Adipocyte (in vitro differentiated cells): ENCODE results near the gene SLC48A1.

ENCODE experiments used
- DNase-seq: peaks from one replicate; pipeline ENCODE4 v3.0.0-alpha.2; 2015; ENCODE audit warnings: low read depth
- H3K27me3 ChIP-seq: replicated peaks from 2 replicates; pipeline ENCODE4 v1.7.0; 2013; ENCODE audit warnings: mild to moderate bottlenecking, low read length, moderate library complexity; ENCODE audit not compliant: control insufficient read depth, insufficient read depth
- H3K36me3 ChIP-seq: 2 replicates; pipeline ENCODE4 v1.7.0; 2013; ENCODE audit warnings: low read length, mild to moderate bottlenecking, moderate library complexity; ENCODE audit not compliant: control insufficient read depth, insufficient read depth, severe bottlenecking
- H3K4me1 ChIP-seq: 2 replicates; pipeline ENCODE4 v1.7.0; 2013; ENCODE audit warnings: mild to moderate bottlenecking, low read length, moderate library complexity; ENCODE audit not compliant: control insufficient read depth, insufficient read depth
- H3K4me3 ChIP-seq: 2 replicates; pipeline ENCODE4 v1.7.0; 2013; ENCODE audit warnings: mild to moderate bottlenecking, low read length, moderate library complexity
- H3K9ac ChIP-seq: 2 replicates; pipeline ENCODE4 v1.7.0; 2013; ENCODE audit warnings: mild to moderate bottlenecking, low read length, moderate library complexity
- H3K9me3 ChIP-seq: 2 replicates; pipeline ENCODE4 v1.7.0; 2013; ENCODE audit warnings: mild to moderate bottlenecking, low read length, moderate library complexity; ENCODE audit not compliant: control insufficient read depth

Gene SLC48A1

DNA sequence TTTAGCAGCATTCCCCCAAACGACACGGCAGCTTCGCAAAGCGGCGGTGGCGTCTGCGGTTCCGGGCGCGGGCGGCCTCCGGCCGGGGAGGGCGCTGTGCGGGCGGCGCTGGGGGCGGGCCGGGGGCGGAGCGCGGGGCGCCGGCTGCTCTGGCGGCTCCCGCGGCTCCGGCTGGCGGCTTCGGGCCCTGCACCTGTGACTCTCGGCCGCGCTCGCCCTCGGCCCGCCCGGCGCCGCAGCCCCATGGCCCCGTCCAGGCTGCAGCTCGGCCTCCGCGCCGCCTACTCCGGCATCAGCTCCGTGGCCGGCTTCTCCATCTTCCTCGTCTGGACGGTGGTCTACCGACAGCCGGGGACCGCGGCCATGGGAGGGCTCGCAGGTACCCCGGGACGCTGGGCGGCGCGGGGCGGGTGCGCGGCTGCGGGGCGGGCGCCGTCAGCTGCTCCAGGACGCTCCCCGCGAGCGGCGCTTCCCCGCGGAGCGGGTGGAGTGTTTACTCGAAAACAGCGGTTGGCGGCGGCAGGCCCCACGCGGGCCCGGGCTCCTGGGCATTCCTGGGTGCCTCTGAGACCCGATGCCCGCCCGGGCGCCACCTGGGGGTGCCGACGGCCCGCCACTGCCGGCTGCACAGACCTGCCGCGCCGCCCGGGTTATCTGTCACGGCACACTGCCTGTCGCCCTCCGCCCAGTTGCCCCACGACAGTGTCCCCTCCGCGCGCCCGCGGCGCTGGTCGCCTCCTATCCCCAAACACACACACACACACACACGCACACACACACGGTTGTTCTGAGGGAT is at the start of gene SLC48A1:
TSS of gene SLC48A1 (plus strand) at position 177 of the 796 bp plus-strand sequence. CDS start at position 244, 67 bp downstream.
- no peaks in the 10 kb centered on the region for H3K9me3 ChIP-seq
- H3K9ac ChIP-seq, result peak within 1 kb of the TSS; percentile 86
- H3K36me3 ChIP-seq, result no peaks in the 10 kb centered on the region
- peaks cover 49% of the 10 kb centered on the region for H3K4me1 ChIP-seq
- DNase-seq, result peak; percentile 89
- no peaks in the 10 kb centered on the region for H3K27me3 ChIP-seq
- peak within 1 kb of the TSS; percentile 87 for H3K4me3 ChIP-seq

DNA sequence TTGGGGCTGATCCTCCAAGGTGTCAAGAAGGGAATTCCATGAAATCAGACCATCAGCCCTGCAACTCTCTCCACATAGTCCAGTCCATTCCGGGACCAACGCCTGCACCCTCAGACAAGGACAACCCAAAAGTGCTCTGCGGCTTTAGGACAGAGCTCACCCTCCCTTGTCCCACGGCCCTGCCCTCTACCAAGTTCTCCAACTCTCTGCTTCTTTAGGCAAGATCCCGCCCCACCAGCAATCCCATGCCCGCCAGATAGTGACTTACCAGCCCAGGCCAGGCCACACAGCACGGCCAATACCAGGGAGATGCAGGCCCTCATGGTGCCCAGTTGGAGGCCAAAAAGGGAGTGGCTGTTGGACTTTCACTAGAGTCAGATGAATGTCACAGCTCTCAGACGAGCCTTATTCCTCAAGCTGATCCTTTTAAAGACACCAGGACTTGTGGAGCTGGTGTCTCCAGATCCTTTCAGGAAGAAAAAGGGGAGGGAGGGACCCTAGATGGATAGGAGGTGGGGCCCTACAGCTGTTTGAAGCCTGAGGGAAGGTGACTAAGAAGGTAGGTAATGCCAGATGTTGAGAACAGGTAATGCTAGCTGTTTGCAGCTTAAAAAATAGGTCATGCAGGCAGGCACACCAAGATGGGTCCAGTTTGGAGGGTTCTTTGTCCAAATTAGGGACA is 47.8 kb upstream of the SLC48A1 start, which contains the start of gene ENDOU:
TSS of gene ENDOU (minus strand) at position 400 of the 682 bp plus-strand sequence. CDS start at position 323, 77 bp downstream.
- peaks cover 33% of the 10 kb centered on the region for H3K4me1 ChIP-seq
- no peak for DNase-seq
- H3K4me3 ChIP-seq, result no peak within 1 kb of the TSS
- no peak within 1 kb of the TSS for H3K9ac ChIP-seq
- no peaks in the 10 kb centered on the region for H3K36me3 ChIP-seq
- no peaks in the 10 kb centered on the region for H3K27me3 ChIP-seq
- no peaks in the 10 kb centered on the region for H3K9me3 ChIP-seq

DNA sequence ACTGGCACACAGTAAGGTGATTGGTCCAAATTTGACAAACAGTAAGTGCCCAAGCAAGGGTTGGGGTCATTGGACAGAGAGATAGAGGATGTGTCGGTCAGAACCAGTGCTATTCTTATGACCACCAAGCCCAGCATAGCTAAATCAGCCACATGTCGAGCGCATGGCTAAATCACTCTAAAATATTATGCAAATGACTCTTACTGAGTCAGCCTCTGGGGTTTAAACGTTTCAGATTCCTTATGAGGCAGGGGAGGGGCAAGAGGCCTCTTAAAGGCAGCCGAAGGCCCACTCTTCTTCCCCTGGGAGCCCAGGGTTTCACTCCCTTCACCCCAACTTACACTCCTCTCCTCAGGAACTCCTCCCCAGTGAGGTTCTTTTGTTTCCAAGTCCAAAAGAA is 47.1 kb upstream of the SLC48A1 start:
- Histone ChIP-seq H3K4me3 (no peak overlapping the region), H3K4me1 (peaks cover 39% of the 10 kb centered on the region), H3K27me3 (no peaks in the 10 kb centered on the region), H3K9me3 (no peaks in the 10 kb centered on the region), H3K9ac (no peak overlapping the region), H3K36me3 (no peaks in the 10 kb centered on the region)
- peak; percentile 89 for DNase-seq

DNA sequence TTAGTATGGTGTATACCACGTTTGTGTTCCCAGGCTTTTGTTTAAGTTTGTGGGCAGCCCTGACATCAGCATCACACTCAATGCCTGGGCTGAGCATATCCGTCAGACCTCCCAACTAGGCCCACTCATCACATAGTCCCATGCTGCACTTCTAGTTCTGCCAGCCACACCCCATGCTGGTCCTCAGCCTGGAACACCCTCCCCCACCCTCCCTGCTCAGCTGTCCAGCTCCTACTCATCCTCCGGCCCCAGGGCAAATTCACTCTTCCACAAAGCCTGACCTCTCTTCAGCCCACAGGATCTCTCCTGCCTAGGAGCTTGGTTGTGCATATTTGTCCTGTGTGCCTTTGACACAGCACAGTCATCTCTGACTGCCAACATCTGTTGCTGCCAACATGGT is 43.8 kb upstream of the SLC48A1 start:
- Histone ChIP-seq H3K4me1 (peaks cover 39% of the 10 kb centered on the region), H3K9ac (no peak overlapping the region), H3K27me3 (no peaks in the 10 kb centered on the region), H3K4me3 (no peak overlapping the region), H3K36me3 (no peaks in the 10 kb centered on the region), H3K9me3 (no peaks in the 10 kb centered on the region)
- DNase-seq, result peak; percentile 39

DNA sequence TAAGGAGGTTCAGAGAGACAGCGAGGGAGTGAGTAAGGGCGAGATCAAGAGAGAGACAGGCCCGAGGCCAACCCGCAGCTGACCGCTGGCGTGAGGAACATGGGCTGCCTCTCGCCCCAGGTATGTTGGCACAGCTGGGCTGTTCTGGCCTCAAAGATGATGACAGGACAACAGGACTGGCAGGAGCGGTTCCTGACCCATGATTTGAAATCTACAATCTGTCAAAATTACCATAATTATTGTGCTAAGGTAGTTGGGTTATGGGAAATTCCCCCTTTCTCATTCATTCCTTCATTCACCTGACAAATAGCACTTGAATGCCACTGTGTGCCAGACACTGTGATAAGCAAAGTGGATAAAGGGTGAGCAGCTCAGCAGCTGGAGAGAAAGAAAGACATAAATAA is 42.7 kb upstream of the SLC48A1 start:
- H3K4me1 ChIP-seq, result peaks cover 39% of the 10 kb centered on the region
- no peaks in the 10 kb centered on the region for H3K27me3 ChIP-seq
- H3K9me3 ChIP-seq, result no peaks in the 10 kb centered on the region
- DNase-seq, result no peak
- H3K36me3 ChIP-seq, result no peaks in the 10 kb centered on the region
- H3K4me3 ChIP-seq, result no peak overlapping the region
- H3K9ac ChIP-seq, result no peak overlapping the region

DNA sequence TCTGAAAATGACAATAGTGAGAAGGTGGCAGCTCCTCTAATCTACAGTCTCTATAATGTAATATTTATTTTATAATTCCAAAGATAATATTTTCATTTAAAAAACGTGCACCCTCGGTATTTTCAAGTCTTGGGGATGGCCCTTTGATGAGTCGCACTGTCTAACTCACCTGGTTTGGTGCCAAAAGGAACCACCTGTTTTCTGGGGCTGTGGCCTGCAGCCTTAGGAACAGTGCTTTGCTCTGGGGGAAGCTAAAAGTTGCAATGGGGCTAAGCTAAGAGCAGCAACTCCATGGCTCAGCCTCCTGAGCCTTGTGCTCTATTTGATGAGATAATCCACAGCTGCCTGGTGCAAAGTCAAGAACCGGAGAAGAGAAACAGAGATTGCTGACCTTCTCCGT is 41.3 kb upstream of the SLC48A1 start:
- H3K36me3 ChIP-seq, result no peaks in the 10 kb centered on the region
- DNase-seq, result no peak
- H3K4me3 ChIP-seq, result no peak overlapping the region
- H3K4me1 ChIP-seq, result peaks cover 38% of the 10 kb centered on the region
- no peaks in the 10 kb centered on the region for H3K27me3 ChIP-seq
- H3K9me3 ChIP-seq, result no peaks in the 10 kb centered on the region
- H3K9ac ChIP-seq, result no peak overlapping the region

DNA sequence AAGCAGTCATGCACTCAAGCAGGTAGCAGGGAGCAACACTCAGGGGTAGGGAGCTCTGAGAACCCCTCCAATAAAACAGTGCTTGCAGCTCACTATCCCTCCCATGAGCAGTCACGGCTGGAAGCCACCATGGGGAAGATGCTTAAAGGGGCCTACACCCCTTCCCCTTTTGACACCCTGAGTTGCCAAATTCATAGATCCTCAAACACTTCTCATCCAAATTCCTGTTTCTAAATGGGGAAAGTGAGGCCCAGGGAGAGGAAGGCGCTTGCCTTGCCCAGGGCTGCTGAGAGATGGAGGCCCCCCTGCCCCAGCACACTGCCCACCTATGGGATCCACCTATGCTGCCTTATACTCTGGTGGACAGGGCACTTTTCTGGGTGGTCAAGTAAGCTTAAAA is 40.5 kb upstream of the SLC48A1 start:
- Histone ChIP-seq H3K36me3 (no peaks in the 10 kb centered on the region), H3K9ac (no peak overlapping the region), H3K4me1 (peaks cover 40% of the 10 kb centered on the region), H3K27me3 (no peaks in the 10 kb centered on the region), H3K4me3 (no peak overlapping the region), H3K9me3 (no peaks in the 10 kb centered on the region)
- DNase-seq, result no peak

DNA sequence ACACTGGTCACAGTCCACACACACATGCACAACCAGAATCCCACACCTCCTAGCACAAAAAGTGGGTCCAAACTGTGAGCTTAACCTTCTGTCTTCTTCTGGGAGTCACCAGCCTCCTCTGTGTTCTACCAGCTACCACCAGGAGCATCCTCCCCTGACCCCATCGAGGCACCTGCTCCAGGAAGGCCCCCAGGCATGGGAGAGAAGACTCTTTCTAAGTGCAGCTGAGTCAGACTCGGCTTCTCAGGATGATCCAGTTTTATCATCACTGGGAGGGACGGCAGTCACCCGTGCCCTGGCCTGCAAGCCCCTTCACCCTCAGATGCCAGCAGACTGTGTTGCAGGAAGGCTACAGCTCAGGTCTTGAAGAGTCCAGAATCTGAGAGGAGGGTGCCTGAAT is 39.9 kb upstream of the SLC48A1 start:
- no peak for DNase-seq
- peaks cover 43% of the 10 kb centered on the region for H3K4me1 ChIP-seq
- no peak overlapping the region for H3K9ac ChIP-seq
- no peaks in the 10 kb centered on the region for H3K36me3 ChIP-seq
- no peaks in the 10 kb centered on the region for H3K9me3 ChIP-seq
- H3K4me3 ChIP-seq, result no peak overlapping the region
- no peaks in the 10 kb centered on the region for H3K27me3 ChIP-seq

DNA sequence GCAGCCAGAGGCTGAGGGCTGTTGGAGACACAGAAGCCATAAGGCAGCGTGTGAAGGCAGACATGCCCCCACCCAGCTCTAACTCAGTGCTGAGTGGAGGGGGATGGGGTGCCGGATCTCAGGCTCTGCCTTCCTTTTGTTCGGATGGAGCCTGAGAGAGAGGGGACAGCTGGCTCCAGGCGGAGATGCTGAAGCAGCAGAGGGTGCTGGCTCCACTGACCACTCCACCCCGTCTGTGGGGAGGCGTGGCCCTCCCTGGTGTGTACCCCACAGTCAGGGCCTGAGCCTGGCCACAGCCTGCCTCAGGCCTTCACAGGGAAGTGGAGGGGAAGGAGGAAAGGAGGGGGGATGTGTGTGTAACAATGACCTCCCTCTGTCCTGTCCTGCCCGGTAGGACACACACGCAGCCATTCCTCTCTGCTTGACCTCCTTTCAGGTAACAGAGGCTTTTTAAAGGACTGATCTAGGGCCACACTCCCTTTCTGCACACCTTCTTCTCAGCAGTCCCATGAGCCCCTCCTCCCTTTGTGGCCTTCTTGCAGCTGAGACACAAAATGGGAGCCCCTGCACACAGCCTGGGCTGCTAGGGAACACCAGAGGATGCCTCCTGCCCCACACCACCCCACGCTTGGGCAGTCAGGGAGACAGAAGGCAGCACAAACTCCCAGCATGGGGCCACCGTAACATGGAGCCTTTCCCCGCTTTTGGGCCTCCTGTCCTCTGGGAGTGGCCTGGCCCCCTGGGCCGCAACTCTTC is 38.1 kb upstream of the SLC48A1 start:
- no peak for DNase-seq
- no peak overlapping the region for H3K9ac ChIP-seq
- H3K4me3 ChIP-seq, result no peak overlapping the region
- H3K36me3 ChIP-seq, result no peaks in the 10 kb centered on the region
- peaks cover 33% of the 10 kb centered on the region for H3K4me1 ChIP-seq
- no peaks in the 10 kb centered on the region for H3K9me3 ChIP-seq
- no peaks in the 10 kb centered on the region for H3K27me3 ChIP-seq

DNA sequence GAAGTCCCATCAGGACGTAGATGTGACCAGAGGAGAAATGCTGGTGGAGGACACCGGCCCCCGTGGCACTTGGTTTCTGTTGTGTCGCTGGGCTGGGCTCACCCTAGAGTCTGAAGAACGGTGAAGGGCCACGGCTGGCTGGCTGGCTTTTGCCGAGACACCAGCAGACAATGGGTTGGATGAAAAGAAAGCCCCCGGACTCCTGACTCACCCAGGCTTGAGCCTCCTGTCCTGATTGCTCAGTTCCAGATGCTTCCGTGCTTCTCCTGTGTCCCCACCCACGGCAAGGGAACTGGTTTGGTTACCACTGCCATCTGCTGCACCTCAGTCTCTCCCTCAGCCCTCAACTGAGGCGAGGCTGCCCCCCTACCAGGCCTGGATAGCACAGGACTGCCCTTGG is 37.4 kb upstream of the SLC48A1 start:
- no peak for DNase-seq
- H3K4me3 ChIP-seq, result no peak overlapping the region

DNA sequence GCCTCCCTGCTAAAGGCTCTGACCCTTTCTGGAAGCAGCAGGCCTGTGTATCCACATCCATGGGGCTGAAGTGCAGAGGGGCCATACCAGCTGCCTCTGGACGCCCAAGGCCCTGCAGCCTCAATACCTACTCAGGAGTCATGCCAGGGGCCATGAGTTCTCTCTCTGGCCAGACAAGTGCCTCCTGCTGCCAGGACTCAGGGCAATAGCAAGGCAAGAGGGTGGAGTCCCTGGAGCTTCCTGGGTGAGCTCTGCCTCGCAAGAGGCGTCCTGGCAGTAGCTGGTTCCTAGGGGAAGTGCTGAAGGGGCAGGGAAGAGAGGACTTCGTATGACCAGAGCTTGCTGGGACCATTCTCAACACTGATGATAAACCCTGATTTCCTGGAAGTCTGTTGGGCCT is 36.8 kb upstream of the SLC48A1 start:
- Histone ChIP-seq H3K36me3 (no peaks in the 10 kb centered on the region), H3K4me1 (peaks cover 23% of the 10 kb centered on the region), H3K4me3 (no peak overlapping the region), H3K27me3 (no peaks in the 10 kb centered on the region), H3K9ac (peak overlapping the region; percentile 83), H3K9me3 (no peaks in the 10 kb centered on the region)
- DNase-seq, result no peak

More for the DNA sequence above, 37.4 kb upstream of the SLC48A1 start:
- no peaks in the 10 kb centered on the region for H3K9me3 ChIP-seq
- H3K9ac ChIP-seq, result no peak overlapping the region
- no peaks in the 10 kb centered on the region for H3K27me3 ChIP-seq
- peaks cover 25% of the 10 kb centered on the region for H3K4me1 ChIP-seq
- H3K36me3 ChIP-seq, result no peaks in the 10 kb centered on the region
